Stimulated activated naive CD8-positive, alpha-beta T cell treated with anti-CD3 and anti-CD28 coated beads, Interleukin-15, Interleukin-2, amounts not matched to agents 100 U/mL and 50 U/mL, for 24 hours (primary cell): ENCODE results near the gene FKBP8.
"Not testable (repeated sequence)": the region's sequence is repeated elsewhere in the genome, so short reads cannot be mapped to it uniquely, and the experiment has no call there.

Source experiments
- ATAC-seq: fragments of 150-1000 bp; cut with Tn5 transposase; one replicate; pipeline ENCODE4 v1.10.0; 2021
- DNase-seq: peaks from one replicate; pipeline ENCODE4 v3.0.0; 2021

FKBP8 gene

DNA sequence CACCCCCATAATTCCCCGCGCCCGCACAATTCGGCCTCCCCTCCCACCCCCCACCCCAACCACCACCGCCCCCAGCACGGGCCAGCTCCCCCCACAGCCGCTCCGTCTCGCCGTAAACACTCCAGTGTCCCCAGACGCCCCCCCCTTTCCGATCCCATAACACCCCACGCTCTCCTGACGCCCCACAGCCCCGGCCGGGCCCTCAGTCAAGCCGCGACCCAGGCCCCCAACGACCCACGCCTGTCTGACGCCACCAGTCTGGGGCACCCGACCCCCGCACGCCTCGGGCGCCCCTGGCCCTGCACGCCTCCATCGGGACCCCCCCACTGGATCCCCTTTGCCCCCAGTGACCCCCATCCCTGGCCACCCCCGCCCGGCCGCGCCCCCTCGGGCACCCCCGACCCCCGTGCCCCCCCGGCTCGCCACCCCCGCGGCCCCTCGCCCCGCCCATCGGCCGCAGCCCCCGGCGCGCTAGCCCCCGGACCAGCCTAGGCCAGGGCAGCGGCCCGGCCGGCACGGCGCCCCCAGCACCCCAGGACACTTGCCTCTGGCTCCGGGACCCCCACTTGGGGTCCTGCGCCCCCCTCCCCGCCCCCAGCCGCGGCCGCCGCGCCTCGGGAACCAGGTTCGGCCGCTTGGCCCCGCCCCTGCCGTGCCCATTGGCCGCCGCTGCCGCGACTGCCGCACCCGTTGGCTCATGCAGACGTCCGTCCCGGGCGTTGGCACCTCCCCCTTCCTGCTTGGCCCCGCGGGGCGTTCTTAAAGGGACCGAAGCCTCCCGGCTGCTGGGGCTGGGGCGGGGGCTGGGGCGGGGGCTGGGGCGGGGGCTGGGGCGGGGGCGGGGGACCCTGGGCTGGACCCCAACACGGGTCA, at the start of gene FKBP8:
Gene FKBP8 (minus strand): TSS at position 633 of the 873 bp plus-strand sequence. CDS start 1,603 bp downstream, outside the sequence.
- ATAC-seq: peak; percentile 95
- DNase-seq: peak; percentile 96

DNA sequence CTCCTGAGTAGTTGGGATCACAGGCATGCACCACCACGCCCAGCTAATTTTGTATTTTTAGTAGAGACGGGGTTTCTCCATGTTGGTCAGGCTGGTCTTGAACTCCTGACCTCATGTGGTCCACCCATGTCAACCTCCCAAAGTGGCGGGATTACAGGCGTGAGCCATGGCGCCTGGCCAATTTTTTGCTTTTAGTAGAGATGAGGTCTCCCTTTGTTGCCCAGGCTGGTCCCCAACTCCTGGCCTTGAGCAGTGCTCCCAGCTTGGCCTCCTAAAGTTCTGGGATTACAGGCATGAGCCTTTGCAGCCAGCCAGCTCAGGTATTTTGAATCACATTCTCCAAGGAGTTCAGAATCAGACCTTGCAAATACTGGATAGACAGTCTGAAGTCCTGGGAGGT, 49.4 kb upstream of the FKBP8 start:
- DNase-seq: not testable (repeated sequence)

GRCh38 chr19:18591735-18592385, 48.5 kb upstream of the FKBP8 start:
- DNase-seq: no peak
- no peak for ATAC-seq

More for the DNA sequence above, 49.4 kb upstream of the FKBP8 start:
- ATAC-seq: not testable (repeated sequence)

GRCh38 chr19:18590273-18591272, 47.2 kb upstream of the FKBP8 start:
- no peak for ATAC-seq
- no peak for DNase-seq

GRCh38 chr19:18589380-18590272, 46.3 kb upstream of the FKBP8 start:
- DNase-seq (peak; percentile 73), ATAC-seq (peak; percentile 48)

GRCh38 chr19:18588611-18589379, 45.4 kb upstream of the FKBP8 start, which contains the start of gene REX1BD:
Gene REX1BD, plus strand, starts transcription at chr19:18588798. Its CDS starts 4 bp downstream, at chr19:18588802.
- ATAC-seq (peak; percentile 89), DNase-seq (peak; percentile 93)

GRCh38 chr19:18587962-18588610, 44.7 kb upstream of the FKBP8 start:
- no peak for DNase-seq
- no peak for ATAC-seq

GRCh38 chr19:18587561-18587960, 44.2 kb upstream of the FKBP8 start:
- DNase-seq (no peak), ATAC-seq (no peak)

DNA sequence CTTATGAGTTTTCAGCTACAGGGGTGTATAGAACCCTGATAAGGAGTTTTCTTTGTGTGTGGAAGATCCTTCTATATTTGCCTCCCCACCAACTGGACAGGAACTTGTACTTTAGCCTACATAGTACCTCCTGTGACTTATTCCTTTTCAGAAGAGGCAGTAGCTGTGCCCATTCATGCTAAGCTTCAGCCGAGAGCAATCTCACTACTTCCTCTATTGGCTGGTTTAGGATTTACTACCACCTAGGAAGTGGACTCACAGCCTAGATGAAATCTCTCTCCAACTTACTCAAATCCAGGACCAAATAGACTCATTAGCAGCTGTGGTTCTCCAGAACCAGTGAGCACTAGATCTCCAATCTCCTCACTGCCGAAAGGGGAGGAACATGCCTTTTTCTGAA, 42.9 kb upstream of the FKBP8 start:
- no peak for DNase-seq

DNA sequence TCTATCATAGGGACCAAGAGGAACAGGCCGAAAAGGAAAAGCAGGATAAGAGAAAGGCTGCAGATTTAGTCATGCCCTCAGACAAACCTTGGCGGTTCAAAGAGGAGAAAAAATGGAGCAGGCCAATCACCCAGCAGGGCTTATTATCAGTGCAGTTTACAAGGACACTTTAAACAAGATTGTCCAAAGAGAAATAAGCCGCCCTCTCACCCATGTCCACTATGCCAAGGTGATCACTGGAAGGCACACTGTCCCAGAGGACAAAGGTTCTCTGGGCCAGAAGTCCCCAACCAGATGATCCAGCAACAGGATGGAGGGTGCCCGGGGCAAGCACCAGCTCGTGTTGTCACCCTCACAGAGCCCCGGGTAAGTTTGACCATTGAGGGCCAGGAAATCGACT, 36.9 kb upstream of the FKBP8 start:
- ATAC-seq (no peak), DNase-seq (no peak)

More for the DNA sequence above, 42.9 kb upstream of the FKBP8 start:
- ATAC-seq: no peak

GRCh38 chr19:18577365-18577914, 34.1 kb upstream of the FKBP8 start:
- ATAC-seq: no peak
- DNase-seq: no peak

DNA sequence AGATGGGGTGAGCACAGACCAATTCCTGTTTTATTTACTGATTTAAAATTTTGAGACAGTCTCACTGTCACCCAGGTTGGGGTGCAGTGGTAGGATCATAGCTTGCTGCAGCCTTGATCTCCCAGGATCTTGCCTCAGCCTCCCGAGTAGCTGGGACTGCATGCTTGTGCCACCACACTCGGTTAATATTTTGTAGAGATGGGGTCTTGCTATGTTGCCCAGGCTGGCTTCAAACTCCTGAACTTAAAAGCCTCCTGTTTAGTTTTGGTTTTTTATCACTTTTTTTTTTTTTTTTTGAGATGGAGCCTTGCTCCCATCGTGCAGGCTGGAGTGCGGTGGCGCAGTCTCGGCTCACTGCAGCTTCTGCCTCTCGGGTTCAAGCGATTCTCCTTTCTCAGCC, 33.0 kb upstream of the FKBP8 start:
- no peak for ATAC-seq
- DNase-seq: no peak

DNA sequence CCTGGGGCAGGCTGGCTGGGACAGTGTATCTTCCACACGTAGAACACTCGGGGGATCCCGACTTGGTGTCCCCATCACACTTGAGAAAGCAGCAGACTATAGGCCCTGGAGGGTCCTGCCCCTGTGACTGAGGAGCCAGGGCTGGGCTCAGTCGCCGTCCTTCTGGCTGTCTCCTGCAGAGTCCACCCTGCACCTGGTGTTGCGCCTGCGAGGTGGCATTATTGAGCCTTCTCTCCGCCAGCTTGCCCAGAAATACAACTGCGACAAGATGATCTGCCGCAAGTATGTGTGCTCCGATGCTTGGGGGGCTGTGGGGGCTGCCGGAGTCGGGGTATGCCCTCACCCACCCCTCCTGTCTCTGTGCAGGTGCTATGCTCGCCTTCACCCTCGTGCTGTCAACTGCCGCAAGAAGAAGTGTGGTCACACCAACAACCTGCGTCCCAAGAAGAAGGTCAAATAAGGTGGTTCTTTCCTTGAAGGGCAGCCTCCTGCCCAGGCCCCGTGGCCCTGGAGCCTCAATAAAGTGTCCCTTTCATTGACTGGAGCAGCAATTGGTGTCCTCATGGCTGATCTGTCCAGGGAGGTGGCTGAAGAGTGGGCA, 31.4 kb upstream of the FKBP8 start:
- DNase-seq: no peak
- no peak for ATAC-seq

- peak; percentile 99 for DNase-seq
- peak; percentile 93 for ATAC-seq
Observed at GRCh38 chr19:18571564-18572344, 28.4 kb upstream of the FKBP8 start, which contains the start of gene UBA52. Gene UBA52, plus strand, starts transcription at chr19:18571857. Its CDS starts 1,444 bp downstream, at chr19:18573301.

- DNase-seq: no peak
- ATAC-seq: no peak
Observed at GRCh38 chr19:18568367-18568766, 25.0 kb upstream of the FKBP8 start.

GRCh38 chr19:18566953-18567352, 23.6 kb upstream of the FKBP8 start:
- no peak for ATAC-seq
- DNase-seq: no peak

DNA sequence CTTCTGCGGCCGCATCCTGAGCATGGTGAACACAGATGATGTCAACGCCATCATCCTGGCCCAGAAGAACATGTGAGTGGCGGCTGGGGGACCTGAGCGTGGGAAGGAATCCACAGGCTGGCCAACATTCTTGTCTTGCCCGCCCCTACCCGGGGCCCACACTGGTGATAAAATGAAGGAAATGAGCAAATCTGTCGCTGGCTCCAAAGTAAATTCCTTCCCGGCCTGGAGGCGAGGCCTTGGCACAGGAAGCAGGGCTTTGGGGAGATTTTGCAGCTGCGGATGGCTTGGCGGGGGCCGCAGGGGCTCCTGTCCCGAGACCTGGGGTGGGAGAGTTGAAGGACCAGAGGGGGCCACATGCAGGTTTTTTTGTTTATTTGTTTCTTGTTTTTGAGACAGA, 18.7 kb upstream of the FKBP8 start:
- no peak for ATAC-seq
- no peak for DNase-seq

DNA sequence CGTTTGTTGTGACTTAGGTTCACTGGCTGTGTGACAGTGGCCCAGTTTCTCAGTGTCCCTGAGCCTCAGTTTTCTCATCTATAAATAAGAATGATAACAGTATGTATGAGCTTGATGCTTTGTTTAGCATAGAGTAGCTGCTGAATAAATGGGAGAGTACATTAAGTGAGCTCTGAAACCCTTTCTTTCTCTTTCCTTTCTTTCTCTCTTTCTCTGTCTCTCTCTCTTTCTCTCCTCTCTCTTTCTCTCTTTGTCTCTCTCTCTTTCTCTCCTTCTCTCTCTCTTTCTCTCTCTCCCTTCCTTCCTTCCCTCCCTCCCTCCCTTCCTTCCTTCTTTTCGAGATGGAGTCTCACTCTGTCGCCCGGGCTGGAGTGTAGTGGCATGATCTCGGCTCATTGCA, 16.3 kb upstream of the FKBP8 start:
- ATAC-seq: no peak

More for the DNA sequence above, 16.3 kb upstream of the FKBP8 start:
- no peak for DNase-seq
